Measurements from ENCODE around the gene OSBPL5. TPM values are rescaled to one million over a fixed set of nuclear protein-coding genes. Genes with fewer than 3 reads are reported as not detected.

Gene OSBPL5
- total and polyA plus RNA-seq, 12 donors, result 2.7 to 30.6 (median 20.7) TPM

- WGBS, 4 donors, result 79 to 94% (median 92%) methylated on average over 5 to 6 of the region's 6 CpGs
- TF ChIP-seq CTCF (IDR thresholded peaks at IDR 0.05) (no peak), POLR2A (IDR thresholded peaks at IDR 0.05) (no peak)
- DNase-seq, result no peak
- intact Hi-C loops (cut with DNase I), result no loop called here
- Histone ChIP-seq H3K27me3 (peaks cover 6% of the 10 kb centered on the region), H3K36me3 (replicated peaks in 1 of 2) (no peaks in the 10 kb centered on the region), H3K9me3 (replicated peaks in 1 of 3) (no peaks in the 10 kb centered on the region), H3K4me3 (no peak overlapping the region), H3K4me1 (replicated peaks in 1 of 2) (no peaks in the 10 kb centered on the region), H3K27ac (no peak overlapping the region)
These were observed 43.2 kb upstream of the OSBPL5 start for GRCh38 chr11:3208272-3208671.

- no peak overlapping the region for H3K27ac ChIP-seq
- H3K36me3 ChIP-seq (replicated peaks in 1 of 2), result no peaks in the 10 kb centered on the region
- intact Hi-C loops (cut with DNase I), result no loop called here
- no peak for DNase-seq
- H3K4me1 ChIP-seq (replicated peaks in 1 of 2), result no peaks in the 10 kb centered on the region
- TF ChIP-seq CTCF (IDR thresholded peaks at IDR 0.05), result no peak
- no peak for TF ChIP-seq POLR2A (IDR thresholded peaks at IDR 0.05)
- WGBS, 4 donors, result 70 to 93% (median 86%) methylated on average over 5 to 8 of the region's 8 CpGs
- peaks cover 11% of the 10 kb centered on the region for H3K27me3 ChIP-seq
- no peak overlapping the region for H3K4me3 ChIP-seq
- H3K9me3 ChIP-seq (replicated peaks in 1 of 3), result no peaks in the 10 kb centered on the region
These were observed 42.5 kb upstream of the OSBPL5 start for GRCh38 chr11:3207526-3208189.

GRCh38 chr11:3206922-3207204, 41.8 kb upstream of the OSBPL5 start:
- DNase-seq, result no peak
- Histone ChIP-seq H3K27ac (no peak overlapping the region), H3K4me3 (no peak overlapping the region), H3K27me3 (peaks cover 18% of the 10 kb centered on the region), H3K36me3 (replicated peaks in 1 of 2) (no peaks in the 10 kb centered on the region), H3K4me1 (replicated peaks in 1 of 2) (no peaks in the 10 kb centered on the region), H3K9me3 (replicated peaks in 1 of 3) (no peaks in the 10 kb centered on the region)
- WGBS, 4 donors, result 95 to 96% (median 95%) methylated on average over 1 of the region's 1 CpG
- TF ChIP-seq CTCF (IDR thresholded peaks at IDR 0.05) (no peak), POLR2A (IDR thresholded peaks at IDR 0.05) (no peak)
- intact Hi-C loops (cut with DNase I), result no loop called here

- H3K9me3 ChIP-seq (replicated peaks in 1 of 3), result no peaks in the 10 kb centered on the region
- no peaks in the 10 kb centered on the region for H3K4me1 ChIP-seq (replicated peaks in 1 of 2)
- intact Hi-C loops (cut with DNase I), result no loop called here
- H3K4me3 ChIP-seq, result no peak overlapping the region
- H3K27me3 ChIP-seq, result peaks cover 23% of the 10 kb centered on the region
- no peaks in the 10 kb centered on the region for H3K36me3 ChIP-seq (replicated peaks in 1 of 2)
- WGBS, 4 donors, result 84 to 89% (median 86%) methylated on average over 8 of the region's 8 CpGs
- H3K27ac ChIP-seq, result no peak overlapping the region
- no peak for DNase-seq
- no peak for TF ChIP-seq POLR2A (IDR thresholded peaks at IDR 0.05)
These were observed 41.2 kb upstream of the OSBPL5 start for GRCh38 chr11:3206156-3206921.
